Cardiac fibroblast (primary cell): ENCODE results near the gene CLDN25.

ENCODE experiments used
- DNase-seq, 2 donors: peaks; one replicate each; pipeline versions ENCODE4 v3.0.0 to v3.0.0-alpha.2; 2010; ENCODE audit warnings: low read depth in 2 of 2
- H3K4me3 ChIP-seq, 2 donors: replicated peaks in 1 of 2; 1 replicate in 1 of 2; 2 replicates in 1 of 2; pipeline ENCODE4 v1.5.1; 2011; ENCODE audit warnings: low read depth in 2 of 2, low read length in 2 of 2, mild to moderate bottlenecking in 2 of 2, moderate library complexity in 1 of 2
- TF ChIP-seq, protein P1 (sequence below): IDR thresholded peaks from one replicate; pipeline ENCODE4 v1.5.1; 2011; ENCODE audit warnings: low read depth, mild to moderate bottlenecking, low read length, inconsistent platforms

Gene CLDN25

DNA sequence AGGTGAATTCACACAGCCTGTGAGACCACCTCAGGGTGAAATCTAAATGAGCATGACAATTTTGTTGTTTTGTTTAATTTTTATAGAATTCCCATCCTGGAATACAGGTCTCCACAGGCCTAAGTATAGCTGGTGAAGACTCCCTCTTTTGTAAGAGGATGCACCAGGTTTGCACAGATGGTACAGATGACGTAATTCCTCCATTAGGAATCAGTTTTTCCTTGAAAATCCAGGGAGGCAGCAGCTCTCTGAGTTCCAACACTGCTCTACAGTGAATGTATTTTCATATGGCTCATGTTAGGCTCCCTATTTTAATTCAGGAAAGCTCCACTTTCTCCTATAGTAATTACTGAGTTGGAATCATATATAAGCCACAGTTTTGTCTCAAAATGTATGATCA, 48.6 kb downstream of the CLDN25 start:
- TF ChIP-seq, protein P1, sequence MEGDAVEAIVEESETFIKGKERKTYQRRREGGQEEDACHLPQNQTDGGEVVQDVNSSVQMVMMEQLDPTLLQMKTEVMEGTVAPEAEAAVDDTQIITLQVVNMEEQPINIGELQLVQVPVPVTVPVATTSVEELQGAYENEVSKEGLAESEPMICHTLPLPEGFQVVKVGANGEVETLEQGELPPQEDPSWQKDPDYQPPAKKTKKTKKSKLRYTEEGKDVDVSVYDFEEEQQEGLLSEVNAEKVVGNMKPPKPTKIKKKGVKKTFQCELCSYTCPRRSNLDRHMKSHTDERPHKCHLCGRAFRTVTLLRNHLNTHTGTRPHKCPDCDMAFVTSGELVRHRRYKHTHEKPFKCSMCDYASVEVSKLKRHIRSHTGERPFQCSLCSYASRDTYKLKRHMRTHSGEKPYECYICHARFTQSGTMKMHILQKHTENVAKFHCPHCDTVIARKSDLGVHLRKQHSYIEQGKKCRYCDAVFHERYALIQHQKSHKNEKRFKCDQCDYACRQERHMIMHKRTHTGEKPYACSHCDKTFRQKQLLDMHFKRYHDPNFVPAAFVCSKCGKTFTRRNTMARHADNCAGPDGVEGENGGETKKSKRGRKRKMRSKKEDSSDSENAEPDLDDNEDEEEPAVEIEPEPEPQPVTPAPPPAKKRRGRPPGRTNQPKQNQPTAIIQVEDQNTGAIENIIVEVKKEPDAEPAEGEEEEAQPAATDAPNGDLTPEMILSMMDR: no peak

DNA sequence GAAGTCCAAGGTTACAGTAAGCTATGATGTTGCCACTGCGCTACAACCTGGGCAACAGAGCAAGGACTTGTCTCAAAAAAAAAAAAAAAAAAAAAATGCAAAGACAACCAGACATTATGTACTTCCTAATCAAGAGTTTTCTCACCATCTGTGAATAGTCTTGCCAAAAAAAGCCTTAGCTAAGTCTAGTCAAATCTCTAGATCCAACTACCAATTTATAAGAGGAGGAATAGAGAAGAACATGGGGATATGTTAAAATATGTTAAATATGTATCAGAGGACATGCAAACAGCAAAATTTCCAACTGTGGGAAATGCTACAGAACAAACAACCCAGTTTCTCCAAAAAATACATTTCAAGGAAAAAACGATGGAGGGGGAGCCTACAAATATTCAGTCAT, 50.2 kb downstream of the CLDN25 start:
- no peak for DNase-seq
- TF ChIP-seq, protein P1: no peak
- no peak overlapping the region for H3K4me3 ChIP-seq

More for the DNA sequence above, 48.6 kb downstream of the CLDN25 start:
- no peak for DNase-seq
- H3K4me3 ChIP-seq: no peak overlapping the region
